CD4-positive, alpha-beta T cell treated with Interleukin-2 at 100 ng/mL for 4 hours (primary cell): ENCODE results near the gene TMEM259.

Experiments used
- DNase-seq: peaks from one replicate; pipeline ENCODE4 v3.0.0-alpha.2; 2020; ENCODE audit warnings: low spot score

Gene TMEM259

GRCh38 chr19:960601-960938 is 60.4 kb downstream of the TMEM259 start:
- no peak for DNase-seq

- no peak for DNase-seq
These were observed 60.9 kb downstream of the TMEM259 start for GRCh38 chr19:960020-960419.
